Ishikawa (cell line): ENCODE results near the gene ARHGEF1.

ENCODE experiments used
- EP300 ChIP-seq: IDR thresholded peaks from 2 replicates; pipeline ENCODE4 v1.6.1; 2012; ENCODE audit warnings: borderline replicate concordance
- MAX ChIP-seq: IDR thresholded peaks from 2 replicates; pipeline ENCODE4 v1.6.1; 2012
- RAD21 ChIP-seq: IDR thresholded peaks from 2 replicates; pipeline ENCODE4 v1.6.1; 2012; ENCODE audit warnings: low read depth
- REST ChIP-seq: IDR thresholded peaks from 2 replicates; pipeline ENCODE4 v1.6.1; 2012; ENCODE audit warnings: low read depth, mild to moderate bottlenecking
- TAF1 ChIP-seq: IDR thresholded peaks from 2 replicates; pipeline ENCODE4 v1.6.1; 2012; ENCODE audit warnings: low read depth, mild to moderate bottlenecking
- TEAD4 ChIP-seq: IDR thresholded peaks from 2 replicates; pipeline ENCODE4 v1.6.1; 2012
- TF ChIP-seq, protein P1 (sequence below): IDR thresholded peaks from 2 replicates; pipeline ENCODE4 v1.6.1; 2012

DNA sequence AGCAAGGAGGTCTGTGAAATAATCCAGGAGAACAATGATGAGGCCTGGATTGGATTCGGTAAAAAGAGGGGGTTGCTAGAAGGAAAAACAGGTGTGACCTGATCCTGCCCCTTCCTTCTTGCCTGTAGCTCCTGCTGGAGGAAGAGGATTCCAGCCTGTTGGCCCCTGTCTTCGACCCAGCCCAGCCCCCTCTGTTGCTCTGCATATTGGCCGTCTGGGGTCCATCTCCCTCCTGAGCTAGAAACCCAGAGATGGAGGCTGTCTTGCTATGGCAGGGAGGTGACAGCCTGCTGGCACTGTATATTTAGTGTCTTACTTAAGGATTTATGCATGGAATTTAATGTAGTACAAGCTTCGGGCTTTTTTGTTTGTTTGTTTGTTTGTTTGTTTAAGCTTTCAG lies 31.5 kb upstream of the ARHGEF1 start:
- TF ChIP-seq EP300 (no peak), RAD21 (no peak), MAX (no peak), REST (no peak), TAF1 (no peak), TEAD4 (no peak)
- TF ChIP-seq, protein P1, sequence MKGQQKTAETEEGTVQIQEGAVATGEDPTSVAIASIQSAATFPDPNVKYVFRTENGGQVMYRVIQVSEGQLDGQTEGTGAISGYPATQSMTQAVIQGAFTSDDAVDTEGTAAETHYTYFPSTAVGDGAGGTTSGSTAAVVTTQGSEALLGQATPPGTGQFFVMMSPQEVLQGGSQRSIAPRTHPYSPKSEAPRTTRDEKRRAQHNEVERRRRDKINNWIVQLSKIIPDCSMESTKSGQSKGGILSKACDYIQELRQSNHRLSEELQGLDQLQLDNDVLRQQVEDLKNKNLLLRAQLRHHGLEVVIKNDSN, result no peak
